Body of pancreas (tissue), 4 donors: ENCODE data around the gene RBCK1. TPM values are rescaled to one million over a fixed set of nuclear protein-coding genes. Genes with fewer than 3 reads are reported as not detected.
"Not testable (repeated sequence)": the region's sequence is repeated elsewhere in the genome, so short reads cannot be mapped to it uniquely, and the experiment has no call there.

ENCODE experiments used
- ATAC-seq: fragments of 150-250 bp; one replicate; pipeline ENCODE4 v1.9.1; 2016
- DNase-seq, 4 donors: peaks; one replicate each; pipeline ENCODE4 v3.0.0-alpha.2; 2019
- H3K27ac ChIP-seq, 4 donors: fragments of 200-600 bp; sonication (generic); 1 replicate in 3 of 4; 2 replicates in 1 of 4; pipeline versions ENCODE4 v1.5.1 to v1.6.1; 2016 to 2019; ENCODE audit warnings: mild to moderate bottlenecking in 1 of 4, mixed read lengths in 1 of 4, moderate library complexity in 1 of 4
- H3K27me3 ChIP-seq, 2 donors: fragments of 200-600 bp; sonication (generic); one replicate each; pipeline ENCODE4 v1.6.0; 2016; ENCODE audit warnings: mild to moderate bottlenecking in 1 of 2
- H3K36me3 ChIP-seq, 2 donors: fragments of 200-600 bp; sonication (generic); replicated peaks in 1 of 2; 2 replicates each; pipeline ENCODE4 v1.5.1; 2016; ENCODE audit warnings: low read depth in 2 of 2; ENCODE audit not compliant: insufficient read depth in 1 of 2
- H3K4me1 ChIP-seq: fragments of 200-600 bp; sonication (generic); one replicate; pipeline ENCODE4 v1.6.0; 2016
- H3K4me3 ChIP-seq, 2 donors: fragments of 200-600 bp; sonication (generic); 1 replicate in 1 of 2; 2 replicates in 1 of 2; pipeline ENCODE4 v1.5.1; 2016 to 2019
- H3K9me3 ChIP-seq, 3 donors: fragments of 200-600 bp; sonication (generic); 1 replicate in 2 of 3; 2 replicates in 1 of 3; pipeline ENCODE4 v1.5.1; 2016
- CTCF ChIP-seq, 7 experiments: fragments of 450-650 bp in 4 of 7; fragments of 200-600 bp in 3 of 7; sonication (generic) in 3 of 7; IDR thresholded peaks; one replicate each; pipeline ENCODE4 v1.5.1; 2016 to 2019; ENCODE audit warnings: antibody characterized with exemption in 7 of 7
- POLR2A ChIP-seq, 3 donors: fragments of 450-650 bp; IDR thresholded peaks; one replicate each; pipeline ENCODE4 v1.6.1; 2016; ENCODE audit warnings: antibody characterized with exemption in 3 of 3, mild to moderate bottlenecking in 2 of 3
- WGBS, 2 donors: methylation state at CpG; one replicate each; pipeline ENCODE4 v1.1.5; 2017; 5-methylcytosine and 5-hydroxymethylcytosine counted together
- intact Hi-C: fragments of 100-400 bp; cut with DNase I; formaldehyde crosslinking; loops from one replicate; pipeline ENCODE4 v1.15.1; 2023
- total RNA-seq, 2 donors: library from RNA; depleted of rRNA; stranded (reverse); fragments of >200 nt; gene quantifications; one replicate each; pipeline ENCODE4 v1.1.0, GENCODE V29; 2016

Gene RBCK1
- total RNA-seq, 2 donors from 2014 or later, result 36.1 to 95.9 TPM

GRCh38 chr20:445514-446336 lies 37.6 kb downstream of the RBCK1 start:
- Histone ChIP-seq H3K36me3 (peaks cover 0 to 10% of the 10 kb centered on the region in 2 donors), H3K27me3 (no peaks in the 10 kb centered on the region), H3K4me3 (no peak overlapping the region), H3K9me3 (no peaks in the 10 kb centered on the region), H3K4me1 (no peaks in the 10 kb centered on the region), H3K27ac (no peak overlapping the region)
- WGBS, 2 donors, result 78 to 81% methylated on average over 5 of the region's 5 CpGs
- intact Hi-C loops, result no loop called here
- ATAC-seq (no peak), DNase-seq (peak in 2 of 4 donors; percentile 42 to 43)
- TF ChIP-seq CTCF (IDR thresholded peaks at IDR 0.05) (no peak), POLR2A (IDR thresholded peaks at IDR 0.05) (no peak)

- H3K27me3 ChIP-seq, H3K4me1 ChIP-seq, H3K9me3 ChIP-seq, H3K4me3 ChIP-seq, DNase-seq, H3K36me3 ChIP-seq, H3K27ac ChIP-seq, intact Hi-C loops, ATAC-seq: not testable (repeated sequence)
- 84 to 86% methylated on average over 11 of the region's 11 CpGs for WGBS, 2 donors
These were observed 43.9 kb downstream of the RBCK1 start for GRCh38 chr20:452021-452420.

GRCh38 chr20:454951-455350 lies 46.9 kb downstream of the RBCK1 start:
- H3K9me3 ChIP-seq, result no peaks in the 10 kb centered on the region
- ATAC-seq (peak; percentile 33), DNase-seq (no peak)
- no peaks in the 10 kb centered on the region for H3K36me3 ChIP-seq
- TF ChIP-seq CTCF (IDR thresholded peaks at IDR 0.05), result no peak
- TF ChIP-seq POLR2A (IDR thresholded peaks at IDR 0.05), result no peak
- H3K4me1 ChIP-seq, result peaks cover 13% of the 10 kb centered on the region
- no peak overlapping the region for H3K27ac ChIP-seq
- 15 to 18% methylated on average over 3 of the region's 3 CpGs for WGBS, 2 donors
- no peak overlapping the region for H3K4me3 ChIP-seq
- intact Hi-C loops, result no loop called here
- no peaks in the 10 kb centered on the region for H3K27me3 ChIP-seq

- TF ChIP-seq CTCF (IDR thresholded peaks at IDR 0.05), result no peak
- TF ChIP-seq POLR2A (IDR thresholded peaks at IDR 0.05), result no peak
- ATAC-seq (no peak), DNase-seq (no peak)
- intact Hi-C loops, result no loop called here
- H3K9me3 ChIP-seq, result no peaks in the 10 kb centered on the region
- H3K4me3 ChIP-seq, result no peak overlapping the region
- H3K4me1 ChIP-seq, result peaks cover 37% of the 10 kb centered on the region
- no peak overlapping the region for H3K27ac ChIP-seq
- H3K36me3 ChIP-seq, result no peaks in the 10 kb centered on the region
- H3K27me3 ChIP-seq, result no peaks in the 10 kb centered on the region
- WGBS, 2 donors, result 58 to 71% methylated on average over 6 of the region's 6 CpGs
These were observed 50.7 kb downstream of the RBCK1 start for GRCh38 chr20:458776-459175.

- intact Hi-C loops, result no loop called here
- 11 to 13% methylated on average over 3 of the region's 3 CpGs for WGBS, 2 donors
- Histone ChIP-seq H3K4me1 (peaks cover 31% of the 10 kb centered on the region), H3K27me3 (no peaks in the 10 kb centered on the region), H3K27ac (no peak overlapping the region), H3K36me3 (no peaks in the 10 kb centered on the region), H3K4me3 (no peak overlapping the region), H3K9me3 (no peaks in the 10 kb centered on the region)
- ATAC-seq (no peak), DNase-seq (no peak)
- no peak for TF ChIP-seq POLR2A (IDR thresholded peaks at IDR 0.05)
- no peak for TF ChIP-seq CTCF (IDR thresholded peaks at IDR 0.05)
These were observed 52.1 kb downstream of the RBCK1 start for GRCh38 chr20:460180-460579.
